ENCODE data around the gene SLC6A18.

DNA sequence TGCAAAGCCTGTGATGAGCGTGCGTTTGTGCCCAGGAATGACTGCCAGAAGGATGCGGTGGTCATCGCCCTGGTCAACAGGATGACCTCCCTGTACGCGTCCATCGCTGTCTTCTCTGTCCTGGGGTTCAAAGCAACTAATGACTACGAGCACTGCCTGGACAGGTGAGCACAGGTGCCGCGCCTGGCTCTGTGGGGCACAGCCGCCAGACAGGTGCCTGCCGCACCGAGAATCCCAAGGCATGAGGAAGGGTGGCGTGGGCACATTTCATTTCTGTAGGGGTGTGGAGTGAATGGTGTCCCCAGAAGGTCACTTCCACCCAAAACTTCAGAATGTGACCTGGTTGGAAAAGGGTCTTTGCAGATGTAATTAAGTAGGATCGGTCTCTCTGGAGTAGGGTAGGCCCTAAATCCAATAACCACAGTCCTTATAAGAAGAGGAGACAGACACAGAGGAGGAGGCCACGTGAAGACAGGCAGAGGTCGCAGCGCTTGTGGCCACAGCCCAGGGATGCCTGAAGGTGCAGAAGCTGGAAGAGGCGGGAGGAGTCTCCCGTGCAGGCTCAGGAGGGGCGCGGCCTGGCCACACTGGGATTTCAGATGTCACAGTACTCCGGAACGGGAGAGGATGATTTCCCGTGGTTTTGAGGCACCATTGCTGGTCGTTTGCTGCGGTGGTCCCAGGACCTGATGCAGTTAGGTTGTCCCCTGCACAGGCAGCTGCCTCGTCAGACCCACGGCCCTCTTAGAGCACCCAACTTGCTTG, 15.5 kb downstream of the SLC6A18 start:
- TF ChIP-seq SIN3A (IDR thresholded peaks at IDR 0.05; ENCODE audit: borderline replicate concordance, low read depth, low read length) = no peak
- TF ChIP-seq, protein P1, sequence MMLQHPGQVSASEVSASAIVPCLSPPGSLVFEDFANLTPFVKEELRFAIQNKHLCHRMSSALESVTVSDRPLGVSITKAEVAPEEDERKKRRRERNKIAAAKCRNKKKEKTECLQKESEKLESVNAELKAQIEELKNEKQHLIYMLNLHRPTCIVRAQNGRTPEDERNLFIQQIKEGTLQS (CRISPR knock-in tag; IDR thresholded peaks at IDR 0.05) = no peak
- TF ChIP-seq, protein P2, sequence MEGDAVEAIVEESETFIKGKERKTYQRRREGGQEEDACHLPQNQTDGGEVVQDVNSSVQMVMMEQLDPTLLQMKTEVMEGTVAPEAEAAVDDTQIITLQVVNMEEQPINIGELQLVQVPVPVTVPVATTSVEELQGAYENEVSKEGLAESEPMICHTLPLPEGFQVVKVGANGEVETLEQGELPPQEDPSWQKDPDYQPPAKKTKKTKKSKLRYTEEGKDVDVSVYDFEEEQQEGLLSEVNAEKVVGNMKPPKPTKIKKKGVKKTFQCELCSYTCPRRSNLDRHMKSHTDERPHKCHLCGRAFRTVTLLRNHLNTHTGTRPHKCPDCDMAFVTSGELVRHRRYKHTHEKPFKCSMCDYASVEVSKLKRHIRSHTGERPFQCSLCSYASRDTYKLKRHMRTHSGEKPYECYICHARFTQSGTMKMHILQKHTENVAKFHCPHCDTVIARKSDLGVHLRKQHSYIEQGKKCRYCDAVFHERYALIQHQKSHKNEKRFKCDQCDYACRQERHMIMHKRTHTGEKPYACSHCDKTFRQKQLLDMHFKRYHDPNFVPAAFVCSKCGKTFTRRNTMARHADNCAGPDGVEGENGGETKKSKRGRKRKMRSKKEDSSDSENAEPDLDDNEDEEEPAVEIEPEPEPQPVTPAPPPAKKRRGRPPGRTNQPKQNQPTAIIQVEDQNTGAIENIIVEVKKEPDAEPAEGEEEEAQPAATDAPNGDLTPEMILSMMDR (CRISPR knock-in tag; IDR thresholded peaks at IDR 0.05) = no peak
- no peak for TF ChIP-seq ZC3H13 (CRISPR knock-in tag; IDR thresholded peaks at IDR 0.05)
- TF ChIP-seq MAFK (conservative IDR thresholded peaks at IDR 0.05 in 1 of 2, IDR thresholded peaks at IDR 0.05 in 1 of 2; ENCODE audit: low read length in 2 of 2) = no peak
- TF ChIP-seq ZNF430 (CRISPR knock-in tag; IDR thresholded peaks at IDR 0.05) = no peak
- TF ChIP-seq POLR2A (IDR thresholded peaks at IDR 0.05; ENCODE audit: insufficient read depth in 1 of 2, low read depth in 2 of 2, low read length in 2 of 2) = no peak
- no peak for TF ChIP-seq HMGA1 (CRISPR knock-in tag; conservative IDR thresholded peaks at IDR 0.05)
- TF ChIP-seq FOXM1 (CRISPR knock-in tag; IDR thresholded peaks at IDR 0.05) = no peak
- no peak for TF ChIP-seq CCAR2 (optimal IDR thresholded peaks at IDR 0.05; ENCODE audit: low read depth, low read length)
- TF ChIP-seq HCFC1 (IDR thresholded peaks at IDR 0.05; ENCODE audit: low read depth, low read length) = no peak
- TF ChIP-seq NCOA1 (CRISPR knock-in tag; IDR thresholded peaks at IDR 0.05) = no peak

Measured in HepG2 (cell line).